GM23248 (cell line): ENCODE results near the gene CORIN. TPM values are rescaled to one million over a fixed set of nuclear protein-coding genes. Genes with fewer than 3 reads are reported as not detected.

ENCODE experiments used
- DNase-seq: peaks from one replicate; pipeline ENCODE4 v3.0.0-alpha.2; 2015
- H2AFZ ChIP-seq: fragments of 200-600 bp; sonication (generic); 2 replicates; pipeline ENCODE4 v1.6.1; 2016; ENCODE audit warnings: antibody characterized with exemption
- H3F3A ChIP-seq: fragments of 200-600 bp; sonication (generic); 2 replicates; pipeline ENCODE4 v1.6.1; 2016; ENCODE audit warnings: mild to moderate bottlenecking, antibody characterized with exemption, mixed run types; ENCODE audit not compliant: insufficient read depth
- H3K27ac ChIP-seq: fragments of 200-600 bp; sonication (generic); 2 replicates; pipeline ENCODE4 v1.5.1; 2016; ENCODE audit warnings: mild to moderate bottlenecking
- H3K27me3 ChIP-seq: fragments of 200-600 bp; sonication (generic); replicated peaks from 2 replicates; pipeline ENCODE4 v1.6.1; 2016; ENCODE audit warnings: mild to moderate bottlenecking; ENCODE audit not compliant: insufficient read depth
- H3K36me3 ChIP-seq: fragments of 200-600 bp; sonication (generic); 2 replicates; pipeline ENCODE4 v1.6.1; 2016; ENCODE audit warnings: low read depth, mild to moderate bottlenecking
- H3K4me1 ChIP-seq: fragments of 200-600 bp; sonication (generic); 2 replicates; pipeline ENCODE4 v1.6.1; 2016; ENCODE audit warnings: mild to moderate bottlenecking; ENCODE audit not compliant: insufficient read depth
- H3K4me2 ChIP-seq: fragments of 200-600 bp; sonication (generic); one replicate; pipeline ENCODE4 v1.6.1; 2016; ENCODE audit warnings: mild to moderate bottlenecking; ENCODE audit not compliant: unreplicated experiment
- H3K4me3 ChIP-seq: fragments of 200-600 bp; sonication (generic); 2 replicates; pipeline ENCODE4 v1.5.1; 2016; ENCODE audit warnings: mild to moderate bottlenecking
- H3K79me2 ChIP-seq: fragments of 200-600 bp; sonication (generic); 2 replicates; pipeline ENCODE4 v1.6.1; 2016; ENCODE audit warnings: mild to moderate bottlenecking; ENCODE audit not compliant: insufficient read depth
- H3K9ac ChIP-seq: fragments of 200-600 bp; sonication (generic); 2 replicates; pipeline ENCODE4 v1.6.1; 2016; ENCODE audit warnings: mild to moderate bottlenecking
- H3K9me2 ChIP-seq: fragments of 200-600 bp; sonication (generic); 2 replicates; pipeline ENCODE4 v1.6.1; 2016; ENCODE audit warnings: mixed run types, mild to moderate bottlenecking, moderate library complexity; ENCODE audit not compliant: insufficient read depth
- H3K9me3 ChIP-seq: fragments of 200-600 bp; sonication (generic); one replicate; pipeline ENCODE4 v1.6.1; 2017; ENCODE audit warnings: low read depth
- H4K20me1 ChIP-seq: fragments of 200-600 bp; sonication (generic); 2 replicates; pipeline ENCODE4 v1.6.0; 2016; ENCODE audit not compliant: insufficient read depth
- EZH2 ChIP-seq: fragments of 200-600 bp; sonication (generic); IDR thresholded peaks from 2 replicates; pipeline ENCODE4 v1.6.1; 2018; ENCODE audit warnings: antibody characterized with exemption, mild to moderate bottlenecking; ENCODE audit not compliant: insufficient read depth, poor library complexity, severe bottlenecking
- EZH2phosphoT487 ChIP-seq: fragments of 200-600 bp; sonication (generic); IDR thresholded peaks from 2 replicates; pipeline ENCODE4 v1.6.1; 2018; ENCODE audit warnings: antibody characterized with exemption, moderate library complexity, mild to moderate bottlenecking, low read depth; ENCODE audit not compliant: insufficient read depth
- WGBS, 2 experiments: methylation state at CpG; one replicate each; pipeline ENCODE4 v1.1.6; 2015 to 2017; ENCODE audit warnings: low lambda C conversion rate in 2 of 2, low coverage in 1 of 2; ENCODE audit errors: missing lambda C conversion rate in 2 of 2; 5-methylcytosine and 5-hydroxymethylcytosine counted together
- in situ Hi-C: fragments of 300-500 bp; cut with MboI; formaldehyde crosslinking; loops from 2 replicates; pipeline ENCODE4 v1.15.0; 2020
- polyA plus RNA-seq: library from polyadenylated mRNA; unstranded; fragments of >200 nt; fragmentation: Nextera tagmentation; extraction: Ambion mirVana; gene quantifications from 2 replicates; pipeline ENCODE4 v1.2.1, GENCODE V29; 2016
- total RNA-seq: library from RNA; depleted of rRNA; stranded (reverse); fragments of >200 nt; shearing (Covaris generic); gene quantifications from 2 replicates; pipeline ENCODE4 v1.2.3, GENCODE V29; 2014

CORIN gene
- total and polyA plus RNA-seq, 2 experiments from 2014 or later, result 0.70 to 0.86 TPM

- Histone ChIP-seq H3K27me3 (no peaks in the 10 kb centered on the region), H3K9me3 (no peaks in the 10 kb centered on the region), H2AFZ (no peak overlapping the region), H3K4me3 (no peak overlapping the region), H4K20me1 (no peaks in the 10 kb centered on the region), H3K4me1 (no peaks in the 10 kb centered on the region), H3K27ac (no peak overlapping the region), H3F3A (no peaks in the 10 kb centered on the region), H3K79me2 (no peaks in the 10 kb centered on the region), H3K9me2 (no peaks in the 10 kb centered on the region), H3K36me3 (no peaks in the 10 kb centered on the region), H3K4me2 (no peak overlapping the region), H3K9ac (no peak overlapping the region)
- no peak for DNase-seq
- in situ Hi-C loops, result no loop called here
- no peak for TF ChIP-seq EZH2phosphoT487
- TF ChIP-seq EZH2, result no peak
Measured at GRCh38 chr4:47829438-47829837, 8.4 kb downstream of the CORIN start.

GRCh38 chr4:47827343-47828047 lies 10.4 kb downstream of the CORIN start:
- 42 to 76% methylated on average over 2 of the region's 2 CpGs for WGBS, 2 experiments

GRCh38 chr4:47824840-47825239 lies 13.0 kb downstream of the CORIN start:
- Histone ChIP-seq H3K4me3 (no peak overlapping the region), H3K79me2 (no peaks in the 10 kb centered on the region), H2AFZ (no peak overlapping the region), H3K27me3 (no peaks in the 10 kb centered on the region), H3K27ac (no peak overlapping the region), H3K9me3 (no peaks in the 10 kb centered on the region), H3K9me2 (no peaks in the 10 kb centered on the region), H3K9ac (no peak overlapping the region), H4K20me1 (no peaks in the 10 kb centered on the region), H3K4me2 (no peak overlapping the region), H3K36me3 (no peaks in the 10 kb centered on the region), H3K4me1 (no peaks in the 10 kb centered on the region), H3F3A (no peaks in the 10 kb centered on the region)
- WGBS, 2 experiments, result 67 to 72% methylated on average over 7 of the region's 7 CpGs
- TF ChIP-seq EZH2phosphoT487, result no peak
- in situ Hi-C loops, result no loop called here
- DNase-seq, result no peak

More at GRCh38 chr4:47827343-47828047, 10.4 kb downstream of the CORIN start:
- no peaks in the 10 kb centered on the region for H3K4me1 ChIP-seq
- H3K4me3 ChIP-seq, result no peak overlapping the region
- DNase-seq, result no peak
- H3K9ac ChIP-seq, result no peak overlapping the region
- no peak overlapping the region for H2AFZ ChIP-seq
- H3K27ac ChIP-seq, result no peak overlapping the region
- H3K27me3 ChIP-seq, result no peaks in the 10 kb centered on the region
- no peaks in the 10 kb centered on the region for H4K20me1 ChIP-seq
- no peak overlapping the region for H3K4me2 ChIP-seq
- H3K9me3 ChIP-seq, result no peaks in the 10 kb centered on the region
- no peaks in the 10 kb centered on the region for H3K79me2 ChIP-seq
- in situ Hi-C loops, result no loop called here
- H3K36me3 ChIP-seq, result no peaks in the 10 kb centered on the region
- TF ChIP-seq EZH2, result no peak
- TF ChIP-seq EZH2phosphoT487, result no peak
- H3F3A ChIP-seq, result no peaks in the 10 kb centered on the region
- no peaks in the 10 kb centered on the region for H3K9me2 ChIP-seq

GRCh38 chr4:47819178-47819577 lies 18.7 kb downstream of the CORIN start:
- Histone ChIP-seq H3K27me3 (no peaks in the 10 kb centered on the region; the same call in 1 of the 2 replicates), H3K9me2 (no peaks in the 10 kb centered on the region), H3F3A (peaks cover 12% of the 10 kb centered on the region; the same call in 1 of the 2 replicates), H3K4me1 (peaks cover 12% of the 10 kb centered on the region; the same call in 1 of the 2 replicates), H2AFZ (no peak overlapping the region), H3K27ac (no peak overlapping the region), H4K20me1 (no peaks in the 10 kb centered on the region), H3K9ac (no peak overlapping the region), H3K36me3 (no peaks in the 10 kb centered on the region), H3K9me3 (no peaks in the 10 kb centered on the region), H3K4me2 (no peak overlapping the region), H3K4me3 (no peak overlapping the region), H3K79me2 (no peaks in the 10 kb centered on the region)
- in situ Hi-C loops, result no loop called here
- no peak for TF ChIP-seq EZH2phosphoT487
- no peak for TF ChIP-seq EZH2
- no peak for DNase-seq
- 50 to 72% methylated on average over 1 of the region's 1 CpG for WGBS, 2 experiments

- DNase-seq, result no peak
- H3K4me1 ChIP-seq, result peaks cover 13% of the 10 kb centered on the region; the same call in 1 of the 2 replicates
- no peaks in the 10 kb centered on the region for H3K9me2 ChIP-seq
- in situ Hi-C loops, result no loop called here
- H3K27ac ChIP-seq, result no peak overlapping the region
- no peaks in the 10 kb centered on the region for H4K20me1 ChIP-seq
- peaks cover 15% of the 10 kb centered on the region; the same call in 1 of the 2 replicates for H3F3A ChIP-seq
- TF ChIP-seq EZH2phosphoT487 (no peak), EZH2 (no peak)
- H2AFZ ChIP-seq, result no peak overlapping the region
- no peak overlapping the region for H3K4me3 ChIP-seq
- no peaks in the 10 kb centered on the region for H3K79me2 ChIP-seq
- no peak overlapping the region for H3K9ac ChIP-seq
- no peak overlapping the region for H3K4me2 ChIP-seq
- H3K27me3 ChIP-seq, result no peaks in the 10 kb centered on the region; the same call in 1 of the 2 replicates
- no peaks in the 10 kb centered on the region for H3K36me3 ChIP-seq
- no peaks in the 10 kb centered on the region for H3K9me3 ChIP-seq
Measured at GRCh38 chr4:47817275-47817674, 20.6 kb downstream of the CORIN start.
